Fibroblast of pulmonary artery (primary cell): Measurements from ENCODE around the gene RREB1.

ENCODE experiments used
- DNase-seq: peaks from one replicate; pipeline ENCODE4 v3.0.0-alpha.2; 2010; ENCODE audit warnings: low read depth
- H3K4me3 ChIP-seq: replicated peaks from 2 replicates; pipeline ENCODE4 v1.5.1; 2011; ENCODE audit warnings: low read depth, mild to moderate bottlenecking, control low read depth, low read length, moderate library complexity
- TF ChIP-seq, protein P1 (sequence below): IDR thresholded peaks from 2 replicates; pipeline ENCODE4 v1.5.1; 2011; ENCODE audit warnings: mild to moderate bottlenecking, control low read depth, low read length, inconsistent platforms; ENCODE audit errors: missing control alignments

The RREB1 gene

DNA sequence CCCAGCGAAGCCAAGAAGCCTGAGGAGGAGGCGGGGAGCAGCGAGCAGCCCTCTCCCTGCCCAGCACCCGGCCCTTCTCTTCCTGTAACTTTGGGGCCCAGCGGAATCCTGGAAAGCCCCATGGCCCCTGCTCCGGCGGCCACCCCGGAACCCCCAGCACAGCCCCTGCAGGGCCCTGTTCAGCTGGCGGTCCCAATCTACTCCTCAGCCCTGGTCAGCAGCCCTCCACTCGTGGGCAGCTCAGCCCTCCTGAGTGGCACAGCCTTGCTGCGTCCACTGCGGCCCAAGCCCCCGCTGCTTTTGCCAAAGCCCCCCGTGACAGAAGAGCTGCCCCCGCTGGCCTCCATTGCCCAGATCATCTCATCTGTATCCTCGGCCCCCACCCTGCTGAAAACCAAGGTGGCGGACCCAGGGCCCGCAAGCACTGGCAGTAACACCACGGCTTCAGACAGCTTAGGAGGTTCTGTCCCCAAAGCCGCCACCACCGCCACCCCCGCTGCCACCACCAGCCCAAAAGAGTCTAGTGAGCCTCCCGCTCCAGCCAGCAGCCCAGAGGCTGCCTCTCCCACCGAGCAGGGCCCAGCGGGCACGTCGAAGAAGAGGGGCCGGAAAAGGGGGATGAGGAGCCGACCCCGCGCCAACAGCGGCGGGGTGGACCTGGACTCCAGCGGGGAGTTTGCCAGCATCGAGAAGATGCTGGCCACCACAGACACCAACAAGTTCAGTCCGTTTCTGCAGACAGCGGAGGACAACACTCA is 123.4 kb downstream of the RREB1 start:
- no peak for DNase-seq
- H3K4me3 ChIP-seq, result no peak overlapping the region
- TF ChIP-seq, protein P1, sequence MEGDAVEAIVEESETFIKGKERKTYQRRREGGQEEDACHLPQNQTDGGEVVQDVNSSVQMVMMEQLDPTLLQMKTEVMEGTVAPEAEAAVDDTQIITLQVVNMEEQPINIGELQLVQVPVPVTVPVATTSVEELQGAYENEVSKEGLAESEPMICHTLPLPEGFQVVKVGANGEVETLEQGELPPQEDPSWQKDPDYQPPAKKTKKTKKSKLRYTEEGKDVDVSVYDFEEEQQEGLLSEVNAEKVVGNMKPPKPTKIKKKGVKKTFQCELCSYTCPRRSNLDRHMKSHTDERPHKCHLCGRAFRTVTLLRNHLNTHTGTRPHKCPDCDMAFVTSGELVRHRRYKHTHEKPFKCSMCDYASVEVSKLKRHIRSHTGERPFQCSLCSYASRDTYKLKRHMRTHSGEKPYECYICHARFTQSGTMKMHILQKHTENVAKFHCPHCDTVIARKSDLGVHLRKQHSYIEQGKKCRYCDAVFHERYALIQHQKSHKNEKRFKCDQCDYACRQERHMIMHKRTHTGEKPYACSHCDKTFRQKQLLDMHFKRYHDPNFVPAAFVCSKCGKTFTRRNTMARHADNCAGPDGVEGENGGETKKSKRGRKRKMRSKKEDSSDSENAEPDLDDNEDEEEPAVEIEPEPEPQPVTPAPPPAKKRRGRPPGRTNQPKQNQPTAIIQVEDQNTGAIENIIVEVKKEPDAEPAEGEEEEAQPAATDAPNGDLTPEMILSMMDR, result no peak

- TF ChIP-seq, protein P1, result no peak
- DNase-seq, result peak; percentile 35
- H3K4me3 ChIP-seq, result no peak overlapping the region
Observed at GRCh38 chr6:7232351-7232750, 124.6 kb downstream of the RREB1 start.

DNA sequence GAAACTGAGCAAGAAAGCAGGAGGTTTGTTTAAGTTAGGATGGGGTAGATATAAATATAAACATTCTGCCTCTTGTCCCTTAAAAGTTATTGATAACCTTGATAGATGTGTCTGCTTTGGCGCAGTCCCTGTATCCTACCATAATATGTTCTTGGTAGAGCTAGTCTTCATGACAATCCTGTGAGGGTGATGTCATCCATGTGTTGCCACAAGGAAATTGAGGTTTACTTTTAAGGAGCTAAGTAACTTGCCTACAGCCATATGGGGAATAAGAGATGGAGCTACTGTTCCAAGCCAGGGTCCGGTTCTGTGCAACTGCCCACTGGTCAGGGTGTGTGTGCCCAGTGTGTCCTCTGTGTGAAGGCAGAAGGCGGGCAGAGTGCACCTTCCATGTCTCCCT is 126.8 kb downstream of the RREB1 start:
- DNase-seq, result no peak
- TF ChIP-seq, protein P1, result no peak
- H3K4me3 ChIP-seq, result no peak overlapping the region

GRCh38 chr6:7235712-7236305 is 128.0 kb downstream of the RREB1 start:
- TF ChIP-seq, protein P1, result no peak
- no peak for DNase-seq

DNA sequence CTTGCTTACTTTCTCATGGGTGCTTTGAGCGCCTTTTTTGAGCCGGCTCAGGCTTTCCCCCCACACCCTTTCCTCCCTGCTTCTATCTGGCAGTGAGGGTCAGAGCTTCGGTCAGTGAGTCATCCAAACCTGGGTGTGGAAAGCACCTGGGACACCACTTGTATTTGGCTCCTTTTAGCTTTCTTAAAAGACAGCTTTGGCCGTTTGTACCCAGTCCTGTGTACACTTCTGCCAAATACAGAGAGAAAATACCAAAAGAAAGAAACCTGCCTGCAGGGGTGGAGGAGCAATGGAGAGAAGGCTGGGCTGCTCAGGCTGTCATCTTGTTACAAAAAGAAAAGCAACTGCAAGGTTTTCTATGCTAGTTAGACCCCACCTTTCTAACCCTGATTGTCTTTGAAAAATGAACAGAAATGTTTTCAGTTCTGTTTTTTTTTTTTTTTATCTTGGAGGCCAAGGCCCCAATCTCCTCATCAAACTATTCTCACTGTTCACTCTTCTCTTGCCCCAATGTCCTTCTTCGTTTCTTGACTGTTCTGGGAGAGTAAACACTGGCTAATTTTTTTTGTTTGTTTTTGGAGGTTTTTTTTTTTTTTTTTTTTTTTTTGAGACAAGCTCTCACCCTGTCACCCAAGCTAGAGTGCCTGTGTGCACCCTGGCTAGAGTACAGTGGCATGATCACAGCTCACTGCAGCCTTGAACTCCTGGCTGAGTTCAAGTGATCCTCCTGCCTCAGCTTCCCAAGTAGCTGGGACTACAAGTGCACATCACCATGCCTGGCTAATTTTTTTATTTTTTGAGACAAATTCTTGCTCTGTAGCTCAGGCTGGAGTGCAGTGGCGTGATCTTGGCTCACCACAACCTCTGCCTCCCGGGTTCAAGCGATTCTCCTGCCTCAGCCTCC is 128.8 kb downstream of the RREB1 start:
- TF ChIP-seq, protein P1, result no peak
- DNase-seq, result no peak
- H3K4me3 ChIP-seq, result no peak overlapping the region

More at GRCh38 chr6:7235712-7236305, 128.0 kb downstream of the RREB1 start:
- no peak overlapping the region for H3K4me3 ChIP-seq

DNA sequence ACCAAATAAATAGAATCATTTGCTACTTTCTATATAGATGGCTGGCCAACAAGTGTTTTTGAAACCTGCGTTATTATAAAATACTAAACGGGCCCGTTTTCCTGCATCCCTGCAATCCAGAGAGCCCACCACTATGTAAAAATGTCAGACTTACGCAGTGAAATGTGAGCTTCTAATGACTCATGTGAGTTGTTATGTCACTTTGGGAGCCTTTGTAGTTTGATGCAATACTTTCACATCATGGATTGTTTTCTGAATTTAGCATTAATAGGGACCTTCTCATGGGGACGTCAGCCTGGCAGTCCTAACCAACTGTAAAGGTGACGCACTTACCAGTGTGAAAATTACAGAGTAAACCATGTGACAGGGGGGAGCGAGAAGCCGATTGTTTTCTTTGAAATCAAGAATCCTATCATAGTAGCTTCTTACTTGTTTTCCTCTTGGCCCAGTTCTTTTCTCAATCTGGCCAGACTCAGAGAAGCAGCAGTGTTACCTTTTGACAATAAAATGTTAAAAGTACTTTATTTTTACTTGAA is 130.0 kb downstream of the RREB1 start:
- H3K4me3 ChIP-seq, result no peak overlapping the region
- DNase-seq, result no peak
- TF ChIP-seq, protein P1, result no peak
